ENCODE data around the gene MACROD2. TPM values are rescaled to one million over a fixed set of nuclear protein-coding genes. Genes with fewer than 3 reads are reported as not detected.

The MACROD2 gene
- total RNA-seq, 2 donors from 2014 or later: not detected

- H3K4me3 Mint-ChIP-seq: no peak overlapping the region
- H3K4me1 Mint-ChIP-seq: no peaks in the 10 kb centered on the region
- ATAC-seq (replicated peaks): no peak
- H3K36me3 Mint-ChIP-seq (ENCODE audit: low read depth): no peaks in the 10 kb centered on the region
- peaks cover 17% of the 10 kb centered on the region for H3K9me3 Mint-ChIP-seq
- no peak overlapping the region for H3K27ac Mint-ChIP-seq
- no peaks in the 10 kb centered on the region for H3K27me3 Mint-ChIP-seq
Measured at GRCh38 chr20:14470977-14471661, 475.8 kb downstream of the MACROD2 start.

GRCh38 chr20:14477125-14477524 lies 481.8 kb downstream of the MACROD2 start:
- Mint-ChIP-seq H3K36me3 (ENCODE audit: low read depth) (no peaks in the 10 kb centered on the region), H3K4me1 (no peaks in the 10 kb centered on the region), H3K4me3 (no peak overlapping the region), H3K27me3 (no peaks in the 10 kb centered on the region), H3K27ac (no peak overlapping the region), H3K9me3 (peaks cover 4% of the 10 kb centered on the region)
- no peak for ATAC-seq (replicated peaks)

- Mint-ChIP-seq H3K27ac (no peak overlapping the region), H3K27me3 (no peaks in the 10 kb centered on the region), H3K36me3 (ENCODE audit: low read depth) (no peaks in the 10 kb centered on the region), H3K4me1 (no peaks in the 10 kb centered on the region), H3K9me3 (peaks cover 4% of the 10 kb centered on the region), H3K4me3 (no peak overlapping the region)
- no peak for ATAC-seq (replicated peaks)
Measured at GRCh38 chr20:14478126-14478525, 482.8 kb downstream of the MACROD2 start.

GRCh38 chr20:14481863-14482262 lies 486.5 kb downstream of the MACROD2 start:
- Mint-ChIP-seq H3K36me3 (ENCODE audit: low read depth) (no peaks in the 10 kb centered on the region), H3K27ac (no peak overlapping the region), H3K4me3 (no peak overlapping the region), H3K9me3 (peaks cover 8% of the 10 kb centered on the region), H3K4me1 (no peaks in the 10 kb centered on the region), H3K27me3 (no peaks in the 10 kb centered on the region)
- ATAC-seq (replicated peaks): no peak

- H3K27ac Mint-ChIP-seq: no peak overlapping the region
- no peaks in the 10 kb centered on the region for H3K36me3 Mint-ChIP-seq (ENCODE audit: low read depth)
- H3K27me3 Mint-ChIP-seq: no peaks in the 10 kb centered on the region
- H3K4me1 Mint-ChIP-seq: no peaks in the 10 kb centered on the region
- H3K4me3 Mint-ChIP-seq: no peak overlapping the region
- ATAC-seq (replicated peaks): no peak
- peaks cover 6% of the 10 kb centered on the region for H3K9me3 Mint-ChIP-seq
Measured at GRCh38 chr20:14488212-14488611, 492.9 kb downstream of the MACROD2 start.

GRCh38 chr20:14488756-14489479 lies 493.6 kb downstream of the MACROD2 start:
- H3K36me3 Mint-ChIP-seq (ENCODE audit: low read depth): no peaks in the 10 kb centered on the region
- H3K27ac Mint-ChIP-seq: no peak overlapping the region
- no peaks in the 10 kb centered on the region for H3K4me1 Mint-ChIP-seq
- H3K4me3 Mint-ChIP-seq: no peak overlapping the region
- no peak for ATAC-seq (replicated peaks)
- H3K27me3 Mint-ChIP-seq: no peaks in the 10 kb centered on the region
- H3K9me3 Mint-ChIP-seq: peaks cover 6% of the 10 kb centered on the region

- Mint-ChIP-seq H3K9me3 (peaks cover 6% of the 10 kb centered on the region), H3K27me3 (no peaks in the 10 kb centered on the region), H3K36me3 (ENCODE audit: low read depth) (no peaks in the 10 kb centered on the region), H3K4me3 (no peak overlapping the region), H3K27ac (no peak overlapping the region), H3K4me1 (no peaks in the 10 kb centered on the region)
- ATAC-seq (replicated peaks): no peak
Measured at GRCh38 chr20:14489544-14489943, 494.2 kb downstream of the MACROD2 start.

GRCh38 chr20:14491436-14491835 lies 496.1 kb downstream of the MACROD2 start:
- no peaks in the 10 kb centered on the region for H3K36me3 Mint-ChIP-seq (ENCODE audit: low read depth)
- H3K4me1 Mint-ChIP-seq: no peaks in the 10 kb centered on the region
- no peaks in the 10 kb centered on the region for H3K27me3 Mint-ChIP-seq
- H3K9me3 Mint-ChIP-seq: no peaks in the 10 kb centered on the region
- ATAC-seq (replicated peaks): no peak
- H3K27ac Mint-ChIP-seq: no peak overlapping the region
- no peak overlapping the region for H3K4me3 Mint-ChIP-seq

- Mint-ChIP-seq H3K27me3 (no peaks in the 10 kb centered on the region), H3K27ac (no peak overlapping the region), H3K4me1 (no peaks in the 10 kb centered on the region), H3K4me3 (no peak overlapping the region), H3K9me3 (peaks cover 4% of the 10 kb centered on the region), H3K36me3 (ENCODE audit: low read depth) (no peaks in the 10 kb centered on the region)
- no peak for ATAC-seq (replicated peaks)
Measured at GRCh38 chr20:14493408-14493807, 498.1 kb downstream of the MACROD2 start.

- Mint-ChIP-seq H3K4me3 (no peak overlapping the region), H3K27me3 (no peaks in the 10 kb centered on the region), H3K27ac (no peak overlapping the region), H3K4me1 (no peaks in the 10 kb centered on the region), H3K36me3 (ENCODE audit: low read depth) (no peaks in the 10 kb centered on the region), H3K9me3 (peaks cover 10% of the 10 kb centered on the region)
- ATAC-seq (replicated peaks): no peak
Measured at GRCh38 chr20:14494355-14494754, 499.0 kb downstream of the MACROD2 start.

- Mint-ChIP-seq H3K9me3 (peaks cover 15% of the 10 kb centered on the region), H3K4me1 (no peaks in the 10 kb centered on the region), H3K36me3 (ENCODE audit: low read depth) (no peaks in the 10 kb centered on the region), H3K4me3 (no peak overlapping the region), H3K27me3 (no peaks in the 10 kb centered on the region), H3K27ac (no peak overlapping the region)
- no peak for ATAC-seq (replicated peaks)
Measured at GRCh38 chr20:14495066-14495465, 499.8 kb downstream of the MACROD2 start.

GRCh38 chr20:14497004-14497403 lies 501.7 kb downstream of the MACROD2 start:
- Mint-ChIP-seq H3K4me3 (no peak overlapping the region), H3K27me3 (no peaks in the 10 kb centered on the region), H3K9me3 (peaks cover 20% of the 10 kb centered on the region), H3K36me3 (ENCODE audit: low read depth) (no peaks in the 10 kb centered on the region), H3K4me1 (no peaks in the 10 kb centered on the region), H3K27ac (no peak overlapping the region)
- ATAC-seq (replicated peaks): no peak

- no peak for ATAC-seq (replicated peaks)
- no peaks in the 10 kb centered on the region for H3K4me1 Mint-ChIP-seq
- H3K27ac Mint-ChIP-seq: no peak overlapping the region
- H3K4me3 Mint-ChIP-seq: no peak overlapping the region
- no peaks in the 10 kb centered on the region for H3K27me3 Mint-ChIP-seq
- H3K36me3 Mint-ChIP-seq (ENCODE audit: low read depth): no peaks in the 10 kb centered on the region
- H3K9me3 Mint-ChIP-seq: peaks cover 20% of the 10 kb centered on the region
Measured at GRCh38 chr20:14498772-14499171, 503.5 kb downstream of the MACROD2 start.

GRCh38 chr20:14505476-14505875 lies 510.2 kb downstream of the MACROD2 start:
- no peak for ATAC-seq (replicated peaks)
- Mint-ChIP-seq H3K36me3 (ENCODE audit: low read depth) (no peaks in the 10 kb centered on the region), H3K4me3 (no peak overlapping the region), H3K27me3 (no peaks in the 10 kb centered on the region), H3K27ac (no peak overlapping the region), H3K4me1 (no peaks in the 10 kb centered on the region), H3K9me3 (peaks cover 15% of the 10 kb centered on the region)

- no peaks in the 10 kb centered on the region for H3K27me3 Mint-ChIP-seq
- no peak for ATAC-seq (replicated peaks)
- no peak overlapping the region for H3K4me3 Mint-ChIP-seq
- no peaks in the 10 kb centered on the region for H3K4me1 Mint-ChIP-seq
- no peaks in the 10 kb centered on the region for H3K36me3 Mint-ChIP-seq (ENCODE audit: low read depth)
- H3K27ac Mint-ChIP-seq: no peak overlapping the region
- H3K9me3 Mint-ChIP-seq: peaks cover 26% of the 10 kb centered on the region
Measured at GRCh38 chr20:14507711-14508110, 512.4 kb downstream of the MACROD2 start.
